ENCODE measurements around the gene PTOV1. TPM values are rescaled to one million over a fixed set of nuclear protein-coding genes. Genes with fewer than 3 reads are reported as not detected.

PTOV1 gene
- total and polyA plus RNA-seq, 2 of the 13 experiments (the other 11 are each of a cell fraction or from before 2014, with no cell fraction given) = 63.5 to 68.5 TPM

DNA sequence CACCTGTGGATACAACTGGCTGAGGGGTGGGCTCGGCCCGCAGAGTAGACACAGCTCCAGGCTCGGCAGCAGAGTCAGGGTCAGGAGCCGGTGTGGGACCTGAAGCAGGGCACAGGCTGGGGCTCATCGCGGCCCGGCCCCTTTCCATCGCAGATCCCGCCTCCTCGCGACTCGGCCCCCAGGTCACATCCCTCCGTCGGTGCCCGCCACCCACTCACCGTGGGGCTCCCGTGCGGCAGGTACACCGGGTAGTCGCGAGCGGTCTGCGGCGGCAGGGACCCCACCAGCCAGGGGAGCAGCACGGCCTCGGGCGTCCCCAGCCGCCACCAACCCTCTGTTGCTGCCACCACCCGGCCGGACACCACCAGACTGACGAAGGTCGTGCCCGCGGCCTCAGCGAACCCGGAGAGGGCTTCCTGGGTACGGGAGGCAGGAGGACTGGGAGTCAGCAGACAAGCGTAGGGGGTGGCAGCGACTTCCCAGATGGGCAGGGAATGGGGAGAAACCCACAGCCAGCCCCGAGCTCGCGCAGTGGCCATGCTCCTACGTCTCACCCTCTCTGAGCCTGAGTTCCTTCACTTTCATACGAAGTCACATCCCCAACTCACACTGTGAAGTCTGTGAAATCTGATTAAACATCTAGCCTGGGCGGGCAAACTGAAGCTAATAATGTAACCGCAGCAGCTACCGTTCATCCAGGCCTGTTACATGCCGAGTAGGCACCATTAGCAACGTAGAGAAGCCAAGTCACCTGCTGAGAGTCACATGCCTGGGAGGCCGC is 41.6 kb upstream of the PTOV1 start (continued):
- TF ChIP-seq, protein P1, sequence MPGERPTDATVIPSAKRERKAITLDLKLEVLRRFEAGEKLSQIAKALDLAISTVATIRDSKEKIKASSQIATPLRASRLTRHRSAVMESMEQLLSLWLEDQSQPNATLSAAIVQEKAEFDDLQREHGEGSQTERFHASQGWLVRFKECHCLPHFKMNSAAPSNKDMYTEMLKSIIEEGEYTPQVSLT (CRISPR knock-in tag; IDR thresholded peaks at IDR 0.05; ENCODE audit: borderline replicate concordance, low read depth) = 0 out of 2 replicates have a peak, but pooled peaks have one; percentile 20
- TF ChIP-seq, protein P2, sequence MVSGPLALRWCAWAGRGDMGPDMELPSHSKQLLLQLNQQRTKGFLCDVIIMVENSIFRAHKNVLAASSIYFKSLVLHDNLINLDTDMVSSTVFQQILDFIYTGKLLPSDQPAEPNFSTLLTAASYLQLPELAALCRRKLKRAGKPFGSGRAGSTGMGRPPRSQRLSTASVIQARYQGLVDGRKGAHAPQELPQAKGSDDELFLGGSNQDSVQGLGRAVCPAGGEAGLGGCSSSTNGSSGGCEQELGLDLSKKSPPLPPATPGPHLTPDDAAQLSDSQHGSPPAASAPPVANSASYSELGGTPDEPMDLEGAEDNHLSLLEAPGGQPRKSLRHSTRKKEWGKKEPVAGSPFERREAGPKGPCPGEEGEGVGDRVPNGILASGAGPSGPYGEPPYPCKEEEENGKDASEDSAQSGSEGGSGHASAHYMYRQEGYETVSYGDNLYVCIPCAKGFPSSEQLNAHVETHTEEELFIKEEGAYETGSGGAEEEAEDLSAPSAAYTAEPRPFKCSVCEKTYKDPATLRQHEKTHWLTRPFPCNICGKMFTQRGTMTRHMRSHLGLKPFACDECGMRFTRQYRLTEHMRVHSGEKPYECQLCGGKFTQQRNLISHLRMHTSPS (CRISPR knock-in tag; IDR thresholded peaks at IDR 0.05; ENCODE audit: low read depth) = 0 out of 2 replicates have a peak, but pooled peaks have one; percentile 46
- TF ChIP-seq MTERF4 (CRISPR knock-in tag; IDR thresholded peaks at IDR 0.05) (0 out of 2 replicates have a peak, but pooled peaks have one; percentile 50), ZNF274 (CRISPR knock-in tag; IDR thresholded peaks at IDR 0.05) (peak; percentile 66; the same call in 1 of the 2 replicates), NR3C1 (CRISPR knock-in tag; IDR thresholded peaks at IDR 0.05) (no peak), ZNF44 (CRISPR knock-in tag; IDR thresholded peaks at IDR 0.05) (0 out of 2 replicates have a peak, but pooled peaks have one; percentile 39), ZMYM2 (CRISPR knock-in tag; IDR thresholded peaks at IDR 0.05) (0 out of 2 replicates have a peak, but pooled peaks have one; percentile 39), ZNF260 (CRISPR knock-in tag; IDR thresholded peaks at IDR 0.05; ENCODE audit: borderline replicate concordance, low read depth) (no peak), ZNF282 (IDR thresholded peaks at IDR 0.05; ENCODE audit: partially characterized antibody) (no peak), TARDBP (CRISPR knock-in tag; IDR thresholded peaks at IDR 0.05) (0 out of 2 replicates have a peak, but pooled peaks have one; percentile 36), ZNF292 (CRISPR knock-in tag; IDR thresholded peaks at IDR 0.05; ENCODE audit: borderline replicate concordance, low read depth) (no peak), ZFX (CRISPR knock-in tag; IDR thresholded peaks at IDR 0.05; ENCODE audit: low read depth) (peak; percentile 76), GTF2F1 (IDR thresholded peaks at IDR 0.05; ENCODE audit: low read length) (no peak), TMF1 (CRISPR knock-in tag; IDR thresholded peaks at IDR 0.05; ENCODE audit: low read depth) (peak; percentile 52; the same call in 1 of the 2 replicates), ZNF367 (CRISPR knock-in tag; IDR thresholded peaks at IDR 0.05; ENCODE audit: borderline replicate concordance) (no peak), ZBTB44 (CRISPR knock-in tag; IDR thresholded peaks at IDR 0.05) (no peak)
- TF ChIP-seq, protein P3, sequence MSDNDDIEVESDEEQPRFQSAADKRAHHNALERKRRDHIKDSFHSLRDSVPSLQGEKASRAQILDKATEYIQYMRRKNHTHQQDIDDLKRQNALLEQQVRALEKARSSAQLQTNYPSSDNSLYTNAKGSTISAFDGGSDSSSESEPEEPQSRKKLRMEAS (IDR thresholded peaks at IDR 0.05) = peak; percentile 64; the same call in 1 of the 2 replicates
- TF ChIP-seq, protein P4, sequence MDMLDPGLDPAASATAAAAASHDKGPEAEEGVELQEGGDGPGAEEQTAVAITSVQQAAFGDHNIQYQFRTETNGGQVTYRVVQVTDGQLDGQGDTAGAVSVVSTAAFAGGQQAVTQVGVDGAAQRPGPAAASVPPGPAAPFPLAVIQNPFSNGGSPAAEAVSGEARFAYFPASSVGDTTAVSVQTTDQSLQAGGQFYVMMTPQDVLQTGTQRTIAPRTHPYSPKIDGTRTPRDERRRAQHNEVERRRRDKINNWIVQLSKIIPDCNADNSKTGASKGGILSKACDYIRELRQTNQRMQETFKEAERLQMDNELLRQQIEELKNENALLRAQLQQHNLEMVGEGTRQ (IDR thresholded peaks at IDR 0.05; ENCODE audit: low read depth, low read length) = no peak
- TF ChIP-seq, protein P4 (CRISPR knock-in tag; IDR thresholded peaks at IDR 0.05; ENCODE audit: borderline replicate concordance) = 0 out of 2 replicates have a peak, but pooled peaks have one; percentile 39
- TF ChIP-seq, protein P5, sequence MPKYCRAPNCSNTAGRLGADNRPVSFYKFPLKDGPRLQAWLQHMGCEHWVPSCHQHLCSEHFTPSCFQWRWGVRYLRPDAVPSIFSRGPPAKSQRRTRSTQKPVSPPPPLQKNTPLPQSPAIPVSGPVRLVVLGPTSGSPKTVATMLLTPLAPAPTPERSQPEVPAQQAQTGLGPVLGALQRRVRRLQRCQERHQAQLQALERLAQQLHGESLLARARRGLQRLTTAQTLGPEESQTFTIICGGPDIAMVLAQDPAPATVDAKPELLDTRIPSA (CRISPR knock-in tag; IDR thresholded peaks at IDR 0.05; ENCODE audit: borderline replicate concordance) = no peak

All from HepG2 (cell line).